Epithelial cell of prostate (primary cell): ENCODE data around the gene FBXL17.
A peak's percentile ranks its signal among the peaks of the same experiment; 100 is the strongest.
"Not testable (repeated sequence)": the region's sequence is repeated elsewhere in the genome, so short reads cannot be mapped to it uniquely, and the experiment has no call there.

Experiments
- DNase-seq: peaks from one replicate; pipeline ENCODE4 v3.0.0-alpha.2; 2011; ENCODE audit warnings: low read depth, low spot score
- H3K27ac ChIP-seq: fragments of 450-650 bp; 2 replicates; pipeline ENCODE4 v1.5.1; 2017; ENCODE audit warnings: mild to moderate bottlenecking

FBXL17 gene

GRCh38 chr5:108320231-108320630 lies 61.7 kb downstream of the FBXL17 start:
- no peak overlapping the region for H3K27ac ChIP-seq
- DNase-seq, result no peak

- H3K27ac ChIP-seq, result no peak overlapping the region
- no peak for DNase-seq
Observed at GRCh38 chr5:108315829-108316228, 66.1 kb downstream of the FBXL17 start.

GRCh38 chr5:108312258-108312657 lies 69.6 kb downstream of the FBXL17 start:
- H3K27ac ChIP-seq, result no peak overlapping the region
- DNase-seq, result no peak

GRCh38 chr5:108311682-108312081 lies 70.2 kb downstream of the FBXL17 start:
- no peak overlapping the region for H3K27ac ChIP-seq
- DNase-seq, result no peak

- H3K27ac ChIP-seq, result no peak overlapping the region
- no peak for DNase-seq
Observed at GRCh38 chr5:108303611-108304010, 78.3 kb downstream of the FBXL17 start.

- DNase-seq, result no peak
- no peak overlapping the region for H3K27ac ChIP-seq
Observed at GRCh38 chr5:108303086-108303485, 78.8 kb downstream of the FBXL17 start.

- peak overlapping the region; percentile 92 for H3K27ac ChIP-seq
- no peak for DNase-seq
Observed at GRCh38 chr5:108297042-108297601, 84.8 kb downstream of the FBXL17 start.

GRCh38 chr5:108295578-108296368 lies 86.1 kb downstream of the FBXL17 start:
- peak overlapping the region; percentile 92 for H3K27ac ChIP-seq
- DNase-seq, result peak; percentile 14

- DNase-seq, result no peak
- H3K27ac ChIP-seq, result no peak overlapping the region
Observed at GRCh38 chr5:108280960-108281569, 100.8 kb downstream of the FBXL17 start.

- DNase-seq, result no peak
- no peak overlapping the region for H3K27ac ChIP-seq
Observed at GRCh38 chr5:108280248-108280647, 101.7 kb downstream of the FBXL17 start.

GRCh38 chr5:108278285-108279240 lies 103.3 kb downstream of the FBXL17 start:
- no peak for DNase-seq
- H3K27ac ChIP-seq, result no peak overlapping the region

- no peak for DNase-seq
- no peak overlapping the region for H3K27ac ChIP-seq
Observed at GRCh38 chr5:108276187-108277050, 105.5 kb downstream of the FBXL17 start.

GRCh38 chr5:108274080-108274479 lies 107.8 kb downstream of the FBXL17 start:
- not testable (repeated sequence) for H3K27ac ChIP-seq, DNase-seq

GRCh38 chr5:108271127-108271526 lies 110.8 kb downstream of the FBXL17 start:
- no peak for DNase-seq
- H3K27ac ChIP-seq, result no peak overlapping the region

- H3K27ac ChIP-seq, result no peak overlapping the region
- peak; percentile 45 for DNase-seq
Observed at GRCh38 chr5:108266242-108266641, 115.7 kb downstream of the FBXL17 start.

GRCh38 chr5:108264533-108264932 lies 117.4 kb downstream of the FBXL17 start:
- DNase-seq, result no peak

GRCh38 chr5:108263338-108263737 lies 118.6 kb downstream of the FBXL17 start:
- DNase-seq, result no peak
- H3K27ac ChIP-seq, result no peak overlapping the region

More at GRCh38 chr5:108264533-108264932, 117.4 kb downstream of the FBXL17 start:
- H3K27ac ChIP-seq, result no peak overlapping the region

- DNase-seq, result no peak
Observed at GRCh38 chr5:108260858-108261170, 121.1 kb downstream of the FBXL17 start.

GRCh38 chr5:108260117-108260857 lies 121.6 kb downstream of the FBXL17 start:
- H3K27ac ChIP-seq, result no peak overlapping the region
- DNase-seq, result peak; percentile 14

More at GRCh38 chr5:108260858-108261170, 121.1 kb downstream of the FBXL17 start:
- no peak overlapping the region for H3K27ac ChIP-seq
